ENCODE measurements around the gene MIA.
"Not testable (repeated sequence)": the region's sequence is repeated elsewhere in the genome, so short reads cannot be mapped to it uniquely, and the experiment has no call there.

GRCh38 chr19:40771101-40771862 lies 4.0 kb upstream of the MIA start:
- TF ChIP-seq CTCF, POLR2A (IDR thresholded peaks at IDR 0.05): not testable (repeated sequence)
